Measurements from ENCODE around the gene NKX1-2.

Gene NKX1-2

DNA sequence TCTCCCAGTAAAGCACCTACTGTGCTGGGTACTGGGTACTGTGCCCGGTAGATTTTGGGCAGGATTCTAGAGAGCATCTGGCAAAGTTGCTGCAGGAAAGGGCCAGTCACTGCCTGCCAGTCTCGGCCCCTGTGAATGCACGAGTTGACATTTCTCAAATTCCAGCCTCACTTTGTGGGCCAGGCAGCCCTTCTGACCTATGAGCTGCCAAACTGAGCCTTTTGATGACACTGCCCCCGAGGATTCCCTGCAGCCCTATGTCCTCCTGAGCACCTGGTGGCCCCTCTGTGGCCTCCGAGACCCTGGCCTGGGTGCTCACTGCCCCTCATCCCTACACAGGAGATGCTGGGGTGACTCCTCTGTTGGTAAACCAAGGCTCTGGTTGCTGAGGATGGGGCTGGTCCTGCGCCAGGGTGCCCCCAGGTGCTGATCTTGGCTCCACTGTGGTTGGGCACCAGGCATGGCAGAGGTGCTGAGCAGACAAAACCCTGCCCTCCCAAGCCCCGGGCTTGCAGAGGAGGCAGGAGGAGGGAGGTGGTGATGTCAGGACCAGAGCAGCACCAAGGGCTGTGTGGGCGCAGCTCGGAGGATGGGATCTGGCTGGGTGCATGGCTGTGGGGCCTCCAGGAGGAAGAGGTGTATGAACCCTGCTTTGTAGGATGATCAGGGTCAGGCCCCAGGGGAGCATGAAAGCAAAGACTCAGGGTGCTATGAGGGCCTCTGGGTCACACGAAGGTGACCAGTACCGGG lies 28.0 kb upstream of the NKX1-2 start:
- H3K4me1 ChIP-seq (ENCODE audit: control insufficient read depth, insufficient read depth, low read length, poor library complexity, severe bottlenecking) = no peaks in the 10 kb centered on the region
- no peak overlapping the region for H3K27ac ChIP-seq (ENCODE audit: insufficient read depth, low read length, poor library complexity, severe bottlenecking)
- no peak for DNase-seq
- no peaks in the 10 kb centered on the region for H3K9me3 ChIP-seq (ENCODE audit: control insufficient read depth, low read length)
- H3K4me3 ChIP-seq (ENCODE audit: insufficient read depth, low read depth, low read length, poor library complexity, severe bottlenecking) = no peak overlapping the region
- no peaks in the 10 kb centered on the region for H3K36me3 ChIP-seq (ENCODE audit: control insufficient read depth, insufficient read depth, low read length)
- no peaks in the 10 kb centered on the region for H3K27me3 ChIP-seq (replicated peaks; ENCODE audit: control insufficient read depth, insufficient read depth, low read length, poor library complexity, severe bottlenecking)

DNA sequence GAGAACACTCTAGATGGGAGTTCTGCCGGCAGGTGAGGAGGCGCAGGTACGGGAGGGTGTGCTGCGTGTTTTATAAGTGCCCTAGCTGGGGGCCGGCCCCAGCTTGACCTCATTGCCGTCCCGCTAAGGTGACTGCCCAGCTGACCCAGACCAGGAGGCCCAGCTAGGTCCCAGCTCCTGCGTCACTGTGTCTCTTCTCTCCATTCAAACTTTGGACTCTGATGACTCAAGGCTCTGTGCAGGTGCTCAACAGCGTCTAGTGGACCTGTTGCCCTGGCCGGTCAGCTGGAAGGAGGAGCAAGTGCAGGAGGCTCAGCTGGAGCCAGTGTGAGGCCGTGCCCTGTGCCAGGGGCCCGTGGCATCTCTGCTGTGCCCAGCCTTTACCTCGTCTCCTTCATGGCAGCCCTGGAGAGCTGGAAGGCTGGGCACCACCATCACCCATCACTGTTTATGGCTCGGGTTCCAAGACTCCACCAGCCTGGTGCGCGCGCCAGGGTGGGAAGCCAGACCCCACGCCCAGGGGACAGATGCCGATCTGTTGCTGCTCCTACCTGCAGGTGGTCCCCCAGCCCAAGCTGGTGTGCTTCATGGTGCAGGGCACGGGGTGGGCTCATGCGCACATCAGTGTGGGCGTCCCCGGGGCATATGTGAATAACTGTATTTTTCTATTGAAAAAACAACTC lies 26.3 kb upstream of the NKX1-2 start:
- Histone ChIP-seq H3K9me3 (ENCODE audit: control insufficient read depth, low read length) (no peaks in the 10 kb centered on the region), H3K27ac (ENCODE audit: insufficient read depth, low read length, poor library complexity, severe bottlenecking) (no peak overlapping the region), H3K4me1 (ENCODE audit: control insufficient read depth, insufficient read depth, low read length, poor library complexity, severe bottlenecking) (no peaks in the 10 kb centered on the region), H3K27me3 (replicated peaks; ENCODE audit: control insufficient read depth, insufficient read depth, low read length, poor library complexity, severe bottlenecking) (no peaks in the 10 kb centered on the region), H3K4me3 (ENCODE audit: insufficient read depth, low read depth, low read length, poor library complexity, severe bottlenecking) (no peak overlapping the region), H3K36me3 (ENCODE audit: control insufficient read depth, insufficient read depth, low read length) (no peaks in the 10 kb centered on the region)
- no peak for DNase-seq

DNA sequence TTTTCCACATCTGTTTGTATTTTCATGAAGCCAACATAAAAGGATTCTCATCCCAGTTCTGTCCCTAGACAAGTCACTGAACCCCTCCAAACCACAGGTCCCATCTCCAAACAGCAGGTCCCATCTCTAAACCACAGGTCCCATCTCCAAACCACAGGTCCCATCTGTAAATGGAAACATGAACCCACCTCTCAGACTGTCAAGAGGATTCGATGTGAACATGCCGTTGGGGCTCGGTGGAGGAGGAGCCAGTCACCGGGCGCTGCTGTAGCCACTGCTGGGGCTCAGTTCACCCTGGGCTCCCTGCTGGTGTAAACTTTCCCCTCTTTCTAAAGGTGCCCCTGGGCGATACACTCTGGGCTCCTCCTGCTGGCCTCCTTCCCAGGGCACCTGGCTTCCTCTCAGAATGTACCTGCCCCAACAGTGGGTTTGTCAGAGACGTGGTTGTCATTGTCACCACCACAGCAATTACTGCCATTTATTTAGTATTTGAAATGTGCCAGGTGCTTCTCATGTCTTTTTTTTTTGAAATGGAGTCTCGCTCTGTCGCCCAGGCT lies 24.8 kb upstream of the NKX1-2 start:
- no peak for DNase-seq
- Histone ChIP-seq H3K4me3 (ENCODE audit: insufficient read depth, low read depth, low read length, poor library complexity, severe bottlenecking) (no peak overlapping the region), H3K9me3 (ENCODE audit: control insufficient read depth, low read length) (no peaks in the 10 kb centered on the region), H3K27ac (ENCODE audit: insufficient read depth, low read length, poor library complexity, severe bottlenecking) (no peak overlapping the region), H3K36me3 (ENCODE audit: control insufficient read depth, insufficient read depth, low read length) (no peaks in the 10 kb centered on the region), H3K4me1 (ENCODE audit: control insufficient read depth, insufficient read depth, low read length, poor library complexity, severe bottlenecking) (no peaks in the 10 kb centered on the region), H3K27me3 (replicated peaks; ENCODE audit: control insufficient read depth, insufficient read depth, low read length, poor library complexity, severe bottlenecking) (no peaks in the 10 kb centered on the region)

DNA sequence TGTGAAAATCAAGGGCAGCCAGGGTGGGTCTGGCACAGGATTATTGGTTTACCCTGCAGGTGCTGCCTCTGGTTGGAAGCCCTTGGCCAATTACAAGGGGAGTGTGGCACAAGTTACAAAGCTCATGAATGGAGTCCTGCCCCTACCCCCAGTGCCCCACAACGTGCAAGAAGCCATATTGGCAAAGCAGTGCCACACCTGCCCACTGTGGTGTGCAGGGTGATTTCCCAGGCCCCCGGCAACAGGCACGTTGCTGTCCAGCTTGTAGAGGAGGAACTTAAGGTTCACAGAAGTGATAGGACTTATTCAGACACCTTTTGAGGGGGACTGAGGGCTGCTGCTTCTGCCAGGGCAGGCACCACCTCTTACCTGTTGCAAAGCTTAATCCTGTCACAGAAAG lies 23.2 kb upstream of the NKX1-2 start:
- H3K4me1 ChIP-seq (ENCODE audit: control insufficient read depth, insufficient read depth, low read length, poor library complexity, severe bottlenecking) = no peaks in the 10 kb centered on the region
- H3K4me3 ChIP-seq (ENCODE audit: insufficient read depth, low read depth, low read length, poor library complexity, severe bottlenecking) = no peak overlapping the region
- no peaks in the 10 kb centered on the region for H3K36me3 ChIP-seq (ENCODE audit: control insufficient read depth, insufficient read depth, low read length)
- H3K9me3 ChIP-seq (ENCODE audit: control insufficient read depth, low read length) = no peaks in the 10 kb centered on the region
- no peaks in the 10 kb centered on the region for H3K27me3 ChIP-seq (replicated peaks; ENCODE audit: control insufficient read depth, insufficient read depth, low read length, poor library complexity, severe bottlenecking)
- no peak for DNase-seq
- no peak overlapping the region for H3K27ac ChIP-seq (ENCODE audit: insufficient read depth, low read length, poor library complexity, severe bottlenecking)

DNA sequence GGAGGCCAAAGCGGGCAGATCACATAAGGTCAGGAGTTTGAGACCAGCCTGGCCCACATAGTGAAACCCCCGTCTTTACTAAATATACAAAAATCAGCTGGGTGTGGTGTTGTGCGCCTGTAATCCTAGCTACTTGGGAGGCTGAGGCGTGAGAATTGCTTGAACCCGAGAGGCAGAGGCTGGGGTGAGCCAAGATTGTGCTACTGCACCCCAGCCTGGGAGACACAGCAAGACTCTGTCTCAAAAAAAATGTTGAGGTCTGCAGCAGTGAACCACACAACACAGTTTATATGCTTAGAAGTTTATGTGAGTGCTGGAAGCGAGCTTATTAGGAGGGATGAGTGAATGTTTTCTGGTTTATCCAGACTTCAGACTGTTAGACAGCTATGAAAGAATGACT lies 22.2 kb upstream of the NKX1-2 start:
- Histone ChIP-seq H3K9me3 (ENCODE audit: control insufficient read depth, low read length) (no peaks in the 10 kb centered on the region), H3K27ac (ENCODE audit: insufficient read depth, low read length, poor library complexity, severe bottlenecking) (no peak overlapping the region), H3K4me3 (ENCODE audit: insufficient read depth, low read depth, low read length, poor library complexity, severe bottlenecking) (no peak overlapping the region), H3K36me3 (ENCODE audit: control insufficient read depth, insufficient read depth, low read length) (no peaks in the 10 kb centered on the region), H3K27me3 (replicated peaks; ENCODE audit: control insufficient read depth, insufficient read depth, low read length, poor library complexity, severe bottlenecking) (no peaks in the 10 kb centered on the region), H3K4me1 (ENCODE audit: control insufficient read depth, insufficient read depth, low read length, poor library complexity, severe bottlenecking) (no peaks in the 10 kb centered on the region)
- no peak for DNase-seq

DNA sequence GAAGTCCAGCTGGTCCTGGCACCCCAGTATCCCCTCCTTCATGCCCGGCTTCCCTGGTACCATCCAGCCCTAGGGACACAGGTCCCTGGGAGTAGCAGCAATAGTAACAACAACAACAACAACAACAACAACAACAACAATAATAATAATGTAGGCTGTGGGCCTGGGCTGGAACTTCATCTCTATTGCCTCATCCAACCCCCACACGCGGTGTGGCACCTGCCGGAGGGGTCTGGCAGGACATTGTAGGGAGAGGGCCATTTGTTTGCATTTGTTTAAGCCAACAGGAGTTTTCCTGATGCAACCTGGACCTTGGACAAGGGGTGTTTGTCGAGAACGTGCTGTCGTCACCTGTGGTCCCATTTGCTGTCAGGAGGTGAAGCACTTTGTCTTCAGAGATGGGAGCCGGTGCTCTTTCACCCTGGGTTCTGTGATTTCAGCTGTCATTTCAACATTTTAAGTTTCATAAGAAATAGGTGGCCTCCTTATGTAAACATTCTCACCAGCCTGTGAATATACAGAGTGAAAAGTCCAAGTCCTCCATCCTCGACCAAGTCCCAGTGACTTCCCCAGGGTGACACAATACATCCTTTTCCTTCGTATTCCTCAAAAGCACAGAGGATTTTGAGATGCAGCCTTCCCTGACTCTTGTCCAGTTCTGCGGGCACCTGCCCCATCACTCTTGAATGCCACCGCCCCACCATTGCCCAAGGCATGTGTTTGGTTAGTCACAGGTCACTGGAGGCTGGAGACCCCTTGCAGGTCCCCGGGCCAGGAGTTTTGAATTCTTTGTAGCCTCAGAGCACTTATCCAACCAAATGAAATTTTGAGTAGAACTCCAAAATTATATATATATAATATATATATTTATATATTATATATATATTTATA lies 21.0 kb upstream of the NKX1-2 start:
- Histone ChIP-seq H3K4me3 (ENCODE audit: insufficient read depth, low read depth, low read length, poor library complexity, severe bottlenecking) (no peak overlapping the region), H3K4me1 (ENCODE audit: control insufficient read depth, insufficient read depth, low read length, poor library complexity, severe bottlenecking) (peaks cover under 1% of the 10 kb centered on the region), H3K9me3 (ENCODE audit: control insufficient read depth, low read length) (no peaks in the 10 kb centered on the region), H3K27me3 (replicated peaks; ENCODE audit: control insufficient read depth, insufficient read depth, low read length, poor library complexity, severe bottlenecking) (no peaks in the 10 kb centered on the region), H3K36me3 (ENCODE audit: control insufficient read depth, insufficient read depth, low read length) (no peaks in the 10 kb centered on the region), H3K27ac (ENCODE audit: insufficient read depth, low read length, poor library complexity, severe bottlenecking) (no peak overlapping the region)
- DNase-seq = no peak

DNA sequence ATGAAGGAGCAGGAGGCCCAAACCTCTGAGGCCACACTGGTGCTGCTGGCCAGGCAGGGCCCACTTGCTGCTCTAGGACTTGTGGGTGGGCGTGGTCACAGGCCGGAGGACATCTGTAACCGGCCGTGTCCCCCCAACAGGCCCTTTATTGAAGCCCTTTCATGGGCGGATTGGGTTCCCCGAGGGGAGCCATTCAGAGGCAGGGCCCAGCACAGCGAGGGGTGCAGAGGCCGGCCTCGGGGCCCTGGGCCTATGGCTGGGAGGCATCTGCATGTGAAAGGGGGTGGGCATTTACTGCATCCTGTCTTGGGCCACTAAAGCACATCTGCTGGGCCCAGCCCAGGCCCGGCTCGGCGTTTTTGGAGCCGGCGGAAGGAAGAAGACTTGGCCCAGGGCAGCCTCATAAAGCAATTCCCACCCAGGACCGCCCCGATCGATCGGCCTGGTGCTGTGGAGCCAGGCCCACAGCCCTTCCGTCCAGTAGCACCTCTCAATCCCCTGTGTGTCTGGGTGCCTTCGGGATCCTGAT lies 20.2 kb upstream of the NKX1-2 start:
- Histone ChIP-seq H3K4me3 (ENCODE audit: insufficient read depth, low read depth, low read length, poor library complexity, severe bottlenecking) (no peak overlapping the region), H3K27me3 (replicated peaks; ENCODE audit: control insufficient read depth, insufficient read depth, low read length, poor library complexity, severe bottlenecking) (no peaks in the 10 kb centered on the region), H3K9me3 (ENCODE audit: control insufficient read depth, low read length) (no peaks in the 10 kb centered on the region), H3K36me3 (ENCODE audit: control insufficient read depth, insufficient read depth, low read length) (no peaks in the 10 kb centered on the region), H3K27ac (ENCODE audit: insufficient read depth, low read length, poor library complexity, severe bottlenecking) (no peak overlapping the region), H3K4me1 (ENCODE audit: control insufficient read depth, insufficient read depth, low read length, poor library complexity, severe bottlenecking) (peaks cover 7% of the 10 kb centered on the region)
- DNase-seq = no peak

DNA sequence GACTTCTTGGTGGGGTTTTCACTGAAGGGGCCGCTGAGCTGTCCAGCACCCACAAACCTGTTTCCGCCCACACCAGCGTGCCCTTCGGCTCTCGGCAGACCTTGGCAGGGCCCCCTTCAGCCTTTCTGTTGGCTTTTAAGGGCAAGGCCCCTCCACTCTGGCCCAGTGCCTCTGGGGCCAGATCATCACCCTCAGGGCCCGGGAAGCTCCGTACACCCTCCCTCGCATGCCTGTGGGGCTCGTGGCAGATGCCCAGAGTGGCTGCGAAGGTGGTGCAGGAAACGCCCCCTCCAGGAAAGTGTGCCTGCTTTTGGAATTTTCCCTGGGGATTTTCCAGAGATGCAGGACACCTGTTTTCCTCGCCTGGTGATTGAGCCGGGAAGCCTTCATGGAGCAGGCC lies 18.8 kb upstream of the NKX1-2 start:
- no peak for DNase-seq

DNA sequence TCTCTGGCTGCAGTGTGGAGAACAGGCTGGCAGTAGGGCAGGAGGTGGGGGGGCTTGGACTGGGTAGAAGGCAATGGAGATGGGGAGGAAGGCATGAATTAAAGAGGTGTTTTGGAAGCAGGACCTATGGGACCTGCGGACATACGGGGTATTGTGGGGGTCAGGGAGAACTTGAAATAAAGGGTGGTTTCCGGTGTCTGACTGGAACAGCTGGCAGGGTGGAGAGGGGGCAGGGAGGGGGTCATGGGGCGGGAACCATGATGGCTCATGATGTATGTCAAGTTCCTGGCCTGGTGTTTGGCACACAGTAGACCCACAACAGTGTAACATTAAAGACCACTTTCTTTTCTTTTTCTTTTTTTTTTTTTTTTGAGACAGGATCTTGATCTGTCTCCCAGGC lies 17.3 kb upstream of the NKX1-2 start:
- H3K9me3 ChIP-seq (ENCODE audit: control insufficient read depth, low read length) = no peaks in the 10 kb centered on the region
- no peak overlapping the region for H3K4me3 ChIP-seq (ENCODE audit: insufficient read depth, low read depth, low read length, poor library complexity, severe bottlenecking)
- DNase-seq = no peak
- no peaks in the 10 kb centered on the region for H3K36me3 ChIP-seq (ENCODE audit: control insufficient read depth, insufficient read depth, low read length)
- H3K27ac ChIP-seq (ENCODE audit: insufficient read depth, low read length, poor library complexity, severe bottlenecking) = no peak overlapping the region
- H3K27me3 ChIP-seq (replicated peaks; ENCODE audit: control insufficient read depth, insufficient read depth, low read length, poor library complexity, severe bottlenecking) = no peaks in the 10 kb centered on the region
- peaks cover 12% of the 10 kb centered on the region for H3K4me1 ChIP-seq (ENCODE audit: control insufficient read depth, insufficient read depth, low read length, poor library complexity, severe bottlenecking)

More for the DNA sequence above, 18.8 kb upstream of the NKX1-2 start:
- Histone ChIP-seq H3K9me3 (ENCODE audit: control insufficient read depth, low read length) (no peaks in the 10 kb centered on the region), H3K4me1 (ENCODE audit: control insufficient read depth, insufficient read depth, low read length, poor library complexity, severe bottlenecking) (peaks cover 10% of the 10 kb centered on the region), H3K27me3 (replicated peaks; ENCODE audit: control insufficient read depth, insufficient read depth, low read length, poor library complexity, severe bottlenecking) (no peaks in the 10 kb centered on the region), H3K4me3 (ENCODE audit: insufficient read depth, low read depth, low read length, poor library complexity, severe bottlenecking) (no peak overlapping the region), H3K36me3 (ENCODE audit: control insufficient read depth, insufficient read depth, low read length) (no peaks in the 10 kb centered on the region), H3K27ac (ENCODE audit: insufficient read depth, low read length, poor library complexity, severe bottlenecking) (no peak overlapping the region)
